T-helper 2 cell treated with Interferon-gamma antibody and Interleukin-4, amounts not matched to agents 5 μg/mL and 100 μg/mL, for 36 hours (primary cell): ENCODE data around the gene YES1.
"Not testable (repeated sequence)": the region's sequence is repeated elsewhere in the genome, so short reads cannot be mapped to it uniquely, and the experiment has no call there.

ENCODE experiments used
- DNase-seq: peaks from one replicate; pipeline ENCODE4 v3.0.0; 2021; ENCODE audit warnings: low spot score
- H3K27ac Mint-ChIP-seq: one replicate; pipeline ENCODE4 v1.8.0; 2021; ENCODE audit warnings: mild to moderate bottlenecking, mixed read lengths
- H3K27me3 Mint-ChIP-seq: one replicate; pipeline ENCODE4 v1.8.0; 2021; ENCODE audit warnings: low read depth, mixed read lengths
- H3K36me3 Mint-ChIP-seq: one replicate; pipeline ENCODE4 v1.8.0; 2021; ENCODE audit warnings: low read depth, mixed read lengths
- H3K4me1 Mint-ChIP-seq: one replicate; pipeline ENCODE4 v1.8.0; 2021; ENCODE audit warnings: low read depth, mixed read lengths
- H3K4me3 Mint-ChIP-seq: one replicate; pipeline ENCODE4 v1.8.0; 2022; ENCODE audit warnings: mild to moderate bottlenecking, moderate library complexity, mixed read lengths
- H3K9me3 Mint-ChIP-seq: one replicate; pipeline ENCODE4 v1.8.0; 2021; ENCODE audit warnings: mixed read lengths

The YES1 gene

DNA sequence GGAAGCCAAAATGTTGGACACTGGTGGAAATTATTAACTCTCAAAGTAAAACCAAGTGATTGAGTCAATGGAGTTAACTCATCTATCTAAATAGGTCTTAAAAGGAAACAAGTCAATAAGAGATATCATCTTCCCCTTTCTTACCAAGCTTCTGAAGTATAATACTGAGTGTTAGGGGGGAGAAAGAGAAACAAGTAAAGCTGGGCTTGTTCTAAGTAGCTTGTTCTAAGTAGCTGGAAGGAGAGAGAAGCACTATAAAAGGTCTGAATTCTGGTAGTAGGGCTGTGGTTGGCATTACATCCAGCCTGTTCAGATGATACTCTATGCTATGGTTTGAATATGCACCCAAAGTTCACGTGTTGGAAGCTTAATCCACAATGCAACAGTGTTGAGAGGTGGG is 26.8 kb downstream of the YES1 start:
- no peak for DNase-seq
- no peaks in the 10 kb centered on the region for H3K27me3 Mint-ChIP-seq
- no peaks in the 10 kb centered on the region for H3K9me3 Mint-ChIP-seq
- H3K4me1 Mint-ChIP-seq: peaks cover 28% of the 10 kb centered on the region
- H3K4me3 Mint-ChIP-seq: no peak overlapping the region
- no peaks in the 10 kb centered on the region for H3K36me3 Mint-ChIP-seq
- no peak overlapping the region for H3K27ac Mint-ChIP-seq

DNA sequence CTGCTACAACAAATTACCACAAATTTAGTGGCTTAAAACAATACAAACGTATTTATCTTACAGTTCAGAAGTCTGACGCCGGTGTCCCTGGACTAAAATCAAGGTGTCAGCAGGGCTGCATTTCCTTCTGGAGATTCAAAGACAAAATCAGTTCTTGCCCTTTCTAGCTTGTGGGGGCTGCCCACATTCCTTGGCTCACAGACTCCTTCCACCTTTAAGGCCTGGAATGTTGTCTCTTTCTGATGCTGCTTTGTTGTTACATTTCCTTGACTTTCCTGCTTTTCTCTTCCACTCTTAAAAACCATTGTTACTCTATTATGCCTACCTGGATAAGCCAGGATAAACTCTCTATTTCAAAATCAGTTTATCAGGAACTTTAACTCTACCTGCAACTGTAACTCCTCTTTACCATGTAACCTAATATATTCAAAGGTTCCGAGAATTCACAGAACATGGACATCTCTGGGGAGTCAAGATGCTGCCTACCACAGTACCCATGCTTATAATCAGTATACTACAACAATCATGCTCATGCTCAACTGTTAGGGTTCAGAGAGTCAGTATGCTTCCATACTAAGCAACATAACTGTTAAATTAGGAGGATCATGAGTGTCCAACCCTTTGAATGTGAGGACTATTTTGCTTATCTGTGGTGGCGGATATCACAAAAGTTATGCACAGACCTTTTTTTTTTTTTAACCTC is 27.4 kb downstream of the YES1 start:
- H3K36me3 Mint-ChIP-seq: no peaks in the 10 kb centered on the region
- no peak overlapping the region for H3K4me3 Mint-ChIP-seq
- H3K27ac Mint-ChIP-seq: no peak overlapping the region
- H3K27me3 Mint-ChIP-seq: no peaks in the 10 kb centered on the region
- no peak for DNase-seq
- H3K4me1 Mint-ChIP-seq: peaks cover 28% of the 10 kb centered on the region
- no peaks in the 10 kb centered on the region for H3K9me3 Mint-ChIP-seq

DNA sequence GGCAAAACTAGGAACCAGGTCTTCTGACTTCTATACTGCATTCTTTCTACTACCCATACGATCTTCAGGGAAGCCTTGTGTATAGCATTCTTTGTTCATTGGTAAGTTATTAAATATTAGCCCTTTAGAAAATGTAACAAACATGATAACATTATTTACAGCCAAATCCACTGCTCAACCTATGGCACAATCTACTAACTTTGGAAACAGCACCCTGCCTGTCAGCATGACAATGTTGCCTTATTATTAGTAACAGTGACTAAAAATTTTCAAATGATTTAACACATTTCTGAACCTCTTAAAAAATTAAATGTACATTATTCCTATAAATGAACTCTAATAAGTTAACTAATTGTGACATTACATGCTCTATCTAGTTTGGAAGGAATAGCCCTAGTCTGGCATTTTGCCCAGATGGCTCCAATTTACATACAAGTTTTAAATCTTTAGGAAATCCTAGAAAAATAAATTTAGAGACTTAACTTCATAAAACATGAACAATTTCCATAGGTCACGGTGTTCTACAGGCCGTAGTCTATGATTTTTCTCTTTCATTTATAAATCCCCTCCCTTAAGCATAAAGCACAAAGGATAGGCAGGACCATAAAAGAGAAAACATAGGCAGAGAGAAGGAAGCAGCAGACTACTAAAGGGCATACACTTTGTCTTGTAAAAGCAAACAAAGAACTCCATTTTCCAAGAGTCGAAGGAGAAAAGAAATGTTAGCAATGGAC is 33.7 kb downstream of the YES1 start:
- no peak overlapping the region for H3K4me3 Mint-ChIP-seq
- DNase-seq: no peak
- H3K27me3 Mint-ChIP-seq: no peaks in the 10 kb centered on the region
- H3K4me1 Mint-ChIP-seq: peaks cover 8% of the 10 kb centered on the region
- H3K27ac Mint-ChIP-seq: no peak overlapping the region
- H3K36me3 Mint-ChIP-seq: peaks cover 5% of the 10 kb centered on the region
- H3K9me3 Mint-ChIP-seq: no peaks in the 10 kb centered on the region

DNA sequence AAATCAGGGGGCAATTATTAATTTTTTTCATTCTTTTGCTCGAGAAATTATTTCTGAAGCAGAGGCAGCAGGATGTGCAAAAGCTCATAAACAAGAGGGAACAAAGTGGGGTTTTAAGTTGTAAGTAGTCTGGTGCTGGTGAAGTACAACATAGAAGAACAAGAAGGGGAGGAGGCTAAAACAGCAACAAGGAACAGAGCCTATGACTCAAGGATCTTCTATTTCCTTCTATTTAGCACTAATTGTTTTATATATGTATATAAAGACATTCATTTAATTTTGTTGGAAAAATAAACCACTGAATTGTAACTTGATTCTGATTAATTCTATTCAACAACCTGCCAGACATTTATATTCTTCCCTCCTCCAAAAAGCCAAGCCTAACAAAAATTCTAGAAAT is 35.0 kb downstream of the YES1 start:
- no peak for DNase-seq
- H3K27ac Mint-ChIP-seq: no peak overlapping the region
- H3K27me3 Mint-ChIP-seq: no peaks in the 10 kb centered on the region
- no peak overlapping the region for H3K4me3 Mint-ChIP-seq
- no peaks in the 10 kb centered on the region for H3K9me3 Mint-ChIP-seq
- peaks cover 5% of the 10 kb centered on the region for H3K36me3 Mint-ChIP-seq
- peaks cover 8% of the 10 kb centered on the region for H3K4me1 Mint-ChIP-seq

- not testable (repeated sequence) for H3K4me3 Mint-ChIP-seq, H3K9me3 Mint-ChIP-seq, H3K36me3 Mint-ChIP-seq, H3K27me3 Mint-ChIP-seq, H3K27ac Mint-ChIP-seq, H3K4me1 Mint-ChIP-seq, DNase-seq
Observed at GRCh38 chr18:776044-776443, 36.0 kb downstream of the YES1 start.

- Mint-ChIP-seq H3K9me3 (no peaks in the 10 kb centered on the region), H3K27me3 (no peaks in the 10 kb centered on the region), H3K4me1 (peaks cover 8% of the 10 kb centered on the region), H3K27ac (no peak overlapping the region), H3K4me3 (no peak overlapping the region), H3K36me3 (peaks cover 9% of the 10 kb centered on the region)
- DNase-seq: no peak
Observed at GRCh38 chr18:774811-775210, 37.2 kb downstream of the YES1 start.

GRCh38 chr18:773980-774624 is 37.9 kb downstream of the YES1 start:
- H3K27ac Mint-ChIP-seq: no peak overlapping the region

GRCh38 chr18:770583-770961 is 41.5 kb downstream of the YES1 start:
- no peak overlapping the region for H3K4me3 Mint-ChIP-seq

More at GRCh38 chr18:773980-774624, 37.9 kb downstream of the YES1 start:
- H3K9me3 Mint-ChIP-seq: no peaks in the 10 kb centered on the region
- no peak for DNase-seq
- peaks cover 8% of the 10 kb centered on the region for H3K4me1 Mint-ChIP-seq
- peaks cover 9% of the 10 kb centered on the region for H3K36me3 Mint-ChIP-seq
- H3K27me3 Mint-ChIP-seq: no peaks in the 10 kb centered on the region
- H3K4me3 Mint-ChIP-seq: no peak overlapping the region

GRCh38 chr18:767961-768360 is 44.1 kb downstream of the YES1 start:
- Mint-ChIP-seq H3K36me3 (peaks cover 8% of the 10 kb centered on the region), H3K4me1 (peaks cover 5% of the 10 kb centered on the region), H3K27me3 (no peaks in the 10 kb centered on the region), H3K9me3 (no peaks in the 10 kb centered on the region), H3K4me3 (no peak overlapping the region), H3K27ac (no peak overlapping the region)
- no peak for DNase-seq

More at GRCh38 chr18:770583-770961, 41.5 kb downstream of the YES1 start:
- H3K36me3 Mint-ChIP-seq: peaks cover 10% of the 10 kb centered on the region
- H3K4me1 Mint-ChIP-seq: peaks cover 8% of the 10 kb centered on the region
- H3K27me3 Mint-ChIP-seq: no peaks in the 10 kb centered on the region
- DNase-seq: no peak
- H3K9me3 Mint-ChIP-seq: no peaks in the 10 kb centered on the region
- no peak overlapping the region for H3K27ac Mint-ChIP-seq

- Mint-ChIP-seq H3K9me3 (no peaks in the 10 kb centered on the region), H3K27me3 (no peaks in the 10 kb centered on the region), H3K36me3 (peaks cover 8% of the 10 kb centered on the region), H3K27ac (no peak overlapping the region), H3K4me3 (no peak overlapping the region), H3K4me1 (peaks cover 7% of the 10 kb centered on the region)
- DNase-seq: no peak
Observed at GRCh38 chr18:767084-767882, 44.8 kb downstream of the YES1 start.

DNA sequence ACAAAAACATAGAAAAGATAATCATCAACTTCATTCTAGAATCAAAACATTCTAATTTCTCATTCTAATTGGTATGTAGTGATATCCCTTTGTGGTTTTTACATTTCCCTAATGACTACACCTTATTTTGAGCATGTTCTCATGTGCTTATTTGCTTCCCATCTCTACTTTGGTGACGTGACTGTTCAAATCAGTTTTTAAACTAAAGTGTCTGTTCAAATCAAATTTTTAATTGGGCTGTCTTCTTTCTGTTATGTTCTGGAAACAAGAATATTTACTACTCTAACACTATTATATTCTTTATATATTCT is 45.5 kb downstream of the YES1 start:
- Mint-ChIP-seq H3K27ac (no peak overlapping the region), H3K36me3 (peaks cover 8% of the 10 kb centered on the region), H3K4me3 (no peak overlapping the region), H3K9me3 (no peaks in the 10 kb centered on the region), H3K4me1 (peaks cover 7% of the 10 kb centered on the region), H3K27me3 (no peaks in the 10 kb centered on the region)
- DNase-seq: no peak

- no peaks in the 10 kb centered on the region for H3K27me3 Mint-ChIP-seq
- H3K27ac Mint-ChIP-seq: no peak overlapping the region
- no peak overlapping the region for H3K4me3 Mint-ChIP-seq
- H3K9me3 Mint-ChIP-seq: no peaks in the 10 kb centered on the region
- H3K4me1 Mint-ChIP-seq: peaks cover 7% of the 10 kb centered on the region
- H3K36me3 Mint-ChIP-seq: peaks cover 10% of the 10 kb centered on the region
- no peak for DNase-seq
Observed at GRCh38 chr18:765764-766549, 46.1 kb downstream of the YES1 start.

GRCh38 chr18:759864-760263 is 52.2 kb downstream of the YES1 start:
- H3K27ac Mint-ChIP-seq, H3K4me1 Mint-ChIP-seq, H3K27me3 Mint-ChIP-seq, H3K9me3 Mint-ChIP-seq, H3K4me3 Mint-ChIP-seq, DNase-seq: not testable (repeated sequence)
- H3K36me3 Mint-ChIP-seq: peaks cover 11% of the 10 kb centered on the region
